ENCODE measurements around the gene NABP1.
"Not testable (repeated sequence)": the region's sequence is repeated elsewhere in the genome, so short reads cannot be mapped to it uniquely, and the experiment has no call there.

Gene NABP1, protein sequence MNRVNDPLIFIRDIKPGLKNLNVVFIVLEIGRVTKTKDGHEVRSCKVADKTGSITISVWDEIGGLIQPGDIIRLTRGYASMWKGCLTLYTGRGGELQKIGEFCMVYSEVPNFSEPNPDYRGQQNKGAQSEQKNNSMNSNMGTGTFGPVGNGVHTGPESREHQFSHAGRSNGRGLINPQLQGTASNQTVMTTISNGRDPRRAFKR

DNA sequence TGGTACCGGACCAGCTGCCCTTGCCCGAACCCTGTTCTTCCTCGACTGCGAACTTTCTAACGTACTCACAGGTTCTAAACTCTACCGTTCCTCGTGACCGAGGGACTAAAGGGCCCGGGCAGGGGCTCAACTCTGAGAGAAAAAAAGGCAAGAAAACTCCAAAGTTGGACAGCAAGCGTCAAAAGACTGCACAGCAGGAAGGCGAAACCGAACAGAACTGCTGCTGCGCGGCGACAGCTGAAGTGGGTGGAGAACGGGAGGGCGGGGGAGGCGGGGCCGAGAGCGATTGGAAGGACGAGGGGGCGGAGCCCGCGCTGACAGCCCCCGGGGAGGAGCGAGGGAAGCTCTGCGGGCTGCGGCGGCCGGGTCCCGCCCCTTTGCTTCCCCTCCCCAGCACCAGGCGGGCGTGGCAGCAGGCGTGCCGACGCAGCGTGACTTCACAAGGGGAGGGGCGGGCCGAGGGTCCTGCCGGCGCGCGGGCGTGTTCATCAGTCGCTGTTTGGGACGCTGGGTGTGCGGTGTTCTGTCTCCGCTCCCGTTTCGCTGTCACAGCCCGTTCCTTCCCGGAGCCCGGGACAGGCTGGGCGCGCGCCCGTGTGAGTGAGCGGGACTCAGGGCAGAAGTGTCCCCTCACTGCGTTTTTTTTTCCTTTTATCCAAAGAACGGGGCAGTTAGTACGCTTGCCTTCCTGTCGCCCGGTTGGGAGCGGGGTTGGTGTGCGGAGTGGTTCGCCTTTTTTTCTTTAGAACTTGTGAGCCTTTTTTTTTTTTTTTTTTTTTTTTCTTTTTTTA lies at the start of gene NABP1:
Gene NABP1, plus strand, starts transcription at position 491 of the 791 bp plus-strand sequence. CDS start 479 bp downstream, outside the sequence.
- peak; percentile 98 for DNase-seq (ENCODE audit: low read depth in 1 of 2, low spot score in 1 of 2)

DNA sequence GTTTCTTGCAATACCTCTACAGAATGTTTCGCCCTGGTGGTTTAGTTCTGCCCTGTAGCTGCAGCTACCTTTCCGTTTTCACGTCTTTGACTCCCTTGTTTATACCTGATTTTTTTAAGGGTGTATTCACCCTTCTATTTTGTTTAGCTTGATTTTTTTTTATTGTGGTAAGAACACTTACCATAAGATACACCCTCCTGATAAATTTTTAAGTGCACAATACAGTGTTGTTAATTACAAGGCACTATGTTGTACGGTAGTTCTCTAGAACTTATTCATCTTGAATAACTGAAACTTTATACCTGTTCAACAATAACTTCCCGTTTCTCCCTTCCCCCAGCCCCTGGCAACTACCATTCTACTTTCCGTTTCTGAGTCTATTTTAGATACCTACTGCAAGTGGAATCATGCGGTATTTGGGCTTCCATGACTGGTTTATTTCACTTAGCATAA lies 48.9 kb upstream of the NABP1 start:
- no peak for DNase-seq (ENCODE audit: low read depth in 1 of 2, low spot score in 1 of 2)

- no peak for DNase-seq (ENCODE audit: low read depth in 1 of 2, low spot score in 1 of 2)
Observed at GRCh38 chr2:191629976-191630712, 47.8 kb upstream of the NABP1 start.

- no peak for DNase-seq (ENCODE audit: low read depth in 1 of 2, low spot score in 1 of 2)
Observed at GRCh38 chr2:191631754-191632153, 46.2 kb upstream of the NABP1 start.

DNA sequence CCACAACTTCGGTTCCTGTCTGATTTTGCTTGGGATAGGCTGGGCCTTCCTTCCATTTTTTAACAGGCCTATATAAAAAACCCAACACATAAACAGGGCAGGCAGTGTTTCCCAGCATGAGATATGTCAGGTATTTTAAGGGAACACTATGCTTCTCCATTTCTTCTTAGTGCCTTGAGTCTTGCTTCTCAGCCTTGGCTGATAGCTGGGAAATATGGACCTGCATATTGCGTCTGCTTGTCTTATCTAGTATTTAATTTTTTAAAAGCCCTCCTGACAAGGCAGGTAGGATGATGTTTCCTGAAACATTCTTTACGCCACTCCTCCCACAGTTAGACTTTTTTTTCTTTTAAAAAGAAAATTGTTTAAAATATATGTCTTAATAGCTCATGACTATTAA lies 45.5 kb upstream of the NABP1 start:
- DNase-seq (ENCODE audit: low read depth in 1 of 2, low spot score in 1 of 2), result no peak

GRCh38 chr2:191634791-191635190 lies 43.1 kb upstream of the NABP1 start:
- DNase-seq (ENCODE audit: low read depth in 1 of 2, low spot score in 1 of 2), result no peak

- no peak for DNase-seq (ENCODE audit: low read depth in 1 of 2, low spot score in 1 of 2)
Observed at GRCh38 chr2:191635333-191636234, 42.4 kb upstream of the NABP1 start.

- no peak for DNase-seq (ENCODE audit: low read depth in 1 of 2, low spot score in 1 of 2)
Observed at GRCh38 chr2:191636235-191636543, 41.7 kb upstream of the NABP1 start.

- no peak for DNase-seq (ENCODE audit: low read depth in 1 of 2, low spot score in 1 of 2)
Observed at GRCh38 chr2:191636586-191636985, 41.4 kb upstream of the NABP1 start.

DNA sequence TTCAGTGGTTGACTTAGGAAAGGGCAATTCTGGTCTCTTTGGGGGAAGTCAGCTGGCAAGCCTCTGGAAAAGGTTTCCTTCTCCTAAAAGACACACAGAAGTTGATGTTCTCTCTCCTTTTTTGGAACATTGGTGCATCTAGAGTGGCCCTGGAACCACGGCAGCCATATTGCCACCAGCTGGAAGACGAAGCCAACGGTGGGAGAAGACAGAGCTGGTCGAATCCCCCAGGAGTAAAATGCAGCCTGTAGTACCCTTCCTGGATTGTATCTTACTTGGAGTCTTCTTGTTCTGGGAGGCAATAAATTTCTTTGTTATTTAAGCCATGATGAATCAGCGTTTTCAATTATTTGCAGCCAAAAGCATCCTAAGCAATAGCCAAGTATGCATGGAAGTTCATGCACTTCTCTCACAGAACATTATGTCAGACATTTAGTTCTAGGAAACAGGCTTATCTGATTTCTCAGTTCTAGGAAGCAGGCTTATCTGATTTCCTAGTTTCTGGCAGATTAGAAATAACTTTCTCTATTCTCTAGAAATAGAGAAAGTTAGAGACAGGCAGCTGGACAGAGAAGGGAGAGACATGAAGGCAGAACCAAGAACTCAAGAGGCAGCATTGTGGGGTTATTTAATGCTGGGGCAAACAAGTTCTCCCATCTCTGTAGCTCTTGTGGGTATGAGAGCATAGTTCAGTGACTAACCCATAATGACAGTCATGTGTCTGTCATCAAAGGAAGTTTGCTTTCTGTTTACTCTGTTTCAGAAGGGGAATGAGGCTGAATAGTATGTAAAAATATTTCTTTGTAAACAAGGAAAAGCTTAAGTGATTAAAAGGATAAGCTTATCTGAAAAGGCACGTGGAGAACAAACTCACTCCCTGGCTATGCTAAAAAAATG lies 40.5 kb upstream of the NABP1 start:
- no peak for DNase-seq (ENCODE audit: low read depth in 1 of 2, low spot score in 1 of 2)

- no peak for DNase-seq (ENCODE audit: low read depth in 1 of 2, low spot score in 1 of 2)
Observed at GRCh38 chr2:191638079-191638801, 39.7 kb upstream of the NABP1 start.

- DNase-seq (ENCODE audit: low read depth in 1 of 2, low spot score in 1 of 2), result no peak
Observed at GRCh38 chr2:191638802-191639172, 39.1 kb upstream of the NABP1 start.

- no peak for DNase-seq (ENCODE audit: low read depth in 1 of 2, low spot score in 1 of 2)
Observed at GRCh38 chr2:191641609-191642008, 36.3 kb upstream of the NABP1 start.

DNA sequence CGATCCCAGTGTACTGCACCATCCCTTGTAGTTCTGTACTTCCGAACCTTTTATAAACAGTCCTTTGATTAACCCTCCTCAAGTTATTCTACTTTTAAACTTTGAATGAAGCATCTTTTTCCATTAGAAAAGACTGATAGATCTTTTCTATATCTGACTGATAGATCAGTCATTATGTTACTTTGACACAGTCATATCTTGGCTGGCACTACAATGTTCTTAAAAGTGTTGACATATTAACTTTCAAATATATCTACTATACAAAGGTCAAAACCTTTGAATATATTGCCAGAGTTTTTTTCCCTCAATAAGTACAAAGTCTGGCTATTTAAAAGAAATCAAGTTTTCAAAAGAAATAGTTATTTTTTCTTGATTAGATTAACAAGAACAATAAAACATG lies 35.4 kb upstream of the NABP1 start:
- DNase-seq (ENCODE audit: low read depth in 1 of 2, low spot score in 1 of 2), result no peak

DNA sequence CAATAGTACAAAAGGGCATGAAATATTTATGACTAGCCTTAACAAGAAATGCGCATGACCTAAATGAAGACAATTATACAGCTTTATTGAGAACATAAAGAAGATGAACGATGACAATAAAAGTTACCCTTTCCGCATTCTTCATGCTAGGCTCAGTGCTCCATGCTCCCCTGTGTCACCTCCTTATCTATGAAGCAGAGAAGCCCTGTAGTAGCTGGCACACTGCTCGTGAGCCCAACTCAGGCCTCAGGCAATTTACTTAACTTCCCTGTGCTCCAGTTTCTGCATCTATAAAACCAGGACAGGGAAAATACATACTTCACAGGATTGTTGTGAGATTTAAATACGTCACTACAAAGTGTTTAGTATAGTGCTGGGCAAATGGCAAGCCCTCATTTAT lies 34.5 kb upstream of the NABP1 start:
- DNase-seq (ENCODE audit: low read depth in 1 of 2, low spot score in 1 of 2), result no peak

GRCh38 chr2:191644613-191645012 lies 33.3 kb upstream of the NABP1 start:
- DNase-seq (ENCODE audit: low read depth in 1 of 2, low spot score in 1 of 2), result not testable (repeated sequence)

DNA sequence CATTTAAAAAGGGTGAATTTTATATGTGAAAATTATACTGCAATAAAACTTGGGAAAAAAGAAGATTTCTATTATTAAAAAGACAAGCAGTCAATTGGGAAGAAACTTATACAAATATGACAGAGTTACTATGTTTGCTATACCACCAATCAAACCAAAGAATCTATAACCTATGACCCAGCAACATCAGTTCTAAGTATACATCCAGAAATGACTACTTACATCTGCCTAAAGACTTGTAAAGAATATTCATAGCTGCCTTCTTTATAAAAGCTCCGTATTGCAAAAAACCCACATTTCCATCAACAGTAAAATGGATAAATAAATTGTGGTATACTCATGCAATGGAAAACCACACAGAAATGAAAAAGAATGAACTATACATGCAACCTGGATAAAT lies 32.9 kb upstream of the NABP1 start:
- DNase-seq (ENCODE audit: low read depth in 1 of 2, low spot score in 1 of 2), result no peak

DNA sequence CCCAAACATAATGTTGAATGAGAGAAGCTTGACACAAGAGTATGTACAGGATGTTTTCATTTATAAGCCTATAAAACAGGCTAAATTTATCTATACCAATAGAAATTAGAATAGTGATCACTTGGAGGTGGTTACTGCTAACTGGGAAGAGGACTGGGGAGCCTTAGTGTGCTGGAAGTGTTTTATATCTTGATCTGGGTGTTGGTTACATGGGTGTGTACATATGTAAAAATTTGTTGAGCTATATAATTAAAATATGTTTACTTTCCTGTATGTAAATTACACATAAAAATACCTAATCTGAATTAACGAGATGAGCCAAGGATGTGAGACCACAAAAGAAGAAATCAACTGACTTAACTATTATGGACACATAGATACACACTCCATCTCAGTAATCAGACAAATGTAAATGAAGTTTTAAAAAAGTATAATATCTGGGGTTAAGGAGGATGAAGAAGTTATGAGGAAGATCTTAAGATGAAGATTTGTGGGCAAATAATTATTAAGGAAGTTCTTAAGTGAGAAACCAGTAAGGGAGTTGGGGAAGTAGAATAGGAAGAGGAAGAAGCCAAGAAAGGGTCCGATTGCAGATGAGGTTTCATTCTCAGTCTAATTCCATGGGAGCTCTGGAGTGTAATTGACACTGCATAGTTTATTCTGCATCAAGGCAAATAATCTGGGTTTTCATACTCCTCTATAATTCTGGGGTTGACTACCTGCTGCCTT lies 32.3 kb upstream of the NABP1 start:
- DNase-seq (ENCODE audit: low read depth in 1 of 2, low spot score in 1 of 2), result no peak
